Stimulated activated CD4-positive, alpha-beta T cell treated with anti-CD3 and anti-CD28 coated beads, Interleukin-12 subunit alpha, Interleukin-12 subunit beta, amount 100 ng/mL, for 4 hours (primary cell): ENCODE results near the gene RASSF8.

ENCODE experiments used
- DNase-seq: peaks from one replicate; pipeline ENCODE4 v3.0.0-alpha.2; 2020

Gene RASSF8

DNA sequence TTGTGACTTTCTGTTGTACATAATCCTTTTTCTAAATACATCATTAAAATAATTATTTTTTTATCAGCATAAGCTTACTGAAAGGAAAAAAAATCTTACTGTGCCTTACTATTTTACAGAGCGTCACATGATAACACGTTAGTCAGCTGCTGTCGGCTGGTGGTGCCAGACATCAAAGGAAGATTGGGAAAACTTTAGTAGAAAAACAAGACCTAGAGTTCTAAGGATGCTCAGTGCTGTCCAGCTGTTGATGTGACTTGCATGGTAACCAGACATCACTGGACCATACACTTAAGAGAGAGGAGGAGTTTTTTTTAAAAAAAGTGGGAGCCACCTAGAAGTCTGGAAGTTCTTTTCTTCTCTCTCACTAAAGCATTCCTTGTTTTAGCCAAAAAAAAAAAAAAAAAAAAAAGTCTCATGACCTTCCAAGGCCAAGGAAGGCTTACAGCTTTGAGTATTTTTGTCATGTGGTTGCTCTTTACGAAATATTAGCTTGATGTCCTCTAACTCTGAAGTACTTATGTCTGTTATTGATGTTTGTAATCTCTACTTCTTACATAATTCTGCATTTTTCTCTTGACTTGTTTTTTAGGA lies 4.5 kb downstream of the RASSF8 start:
- no peak for DNase-seq

DNA sequence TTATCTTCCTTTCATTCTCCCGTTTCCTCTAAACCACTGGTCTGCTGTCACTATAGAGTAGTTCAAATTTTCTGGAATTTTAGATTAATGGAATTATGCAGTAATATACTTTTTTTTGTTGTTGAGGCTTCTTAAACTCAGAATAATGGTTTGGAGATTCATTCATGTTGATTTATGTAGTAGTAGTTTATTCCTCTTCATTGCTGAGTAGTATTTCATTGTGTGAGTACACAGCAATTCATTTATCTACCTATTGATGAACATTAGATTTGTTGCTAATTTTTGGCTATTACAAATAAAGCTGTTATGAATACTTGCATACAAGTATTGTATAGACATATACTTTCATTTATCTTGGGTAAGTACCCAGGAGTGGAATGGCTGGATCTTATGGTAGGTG lies 7.2 kb downstream of the RASSF8 start:
- DNase-seq = no peak

DNA sequence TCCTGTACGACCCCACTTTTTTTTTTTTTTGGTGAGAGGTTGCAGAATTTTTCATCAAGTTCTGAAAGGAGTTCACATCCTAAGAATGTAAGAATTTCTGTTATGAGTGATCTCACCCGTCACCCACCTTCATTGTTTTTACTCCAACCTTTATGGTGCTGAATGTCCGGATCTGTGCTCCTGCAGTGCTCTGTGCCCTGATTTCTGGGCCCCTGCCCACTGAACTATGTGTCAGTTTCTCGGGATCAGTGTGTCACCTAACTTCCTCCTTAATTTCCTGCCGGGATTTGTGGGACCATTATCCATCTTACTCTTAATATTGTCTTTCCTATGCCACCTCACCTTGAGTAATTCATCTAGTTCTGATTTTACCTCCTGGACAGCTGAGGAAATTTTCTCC lies 11.6 kb downstream of the RASSF8 start:
- DNase-seq = no peak

DNA sequence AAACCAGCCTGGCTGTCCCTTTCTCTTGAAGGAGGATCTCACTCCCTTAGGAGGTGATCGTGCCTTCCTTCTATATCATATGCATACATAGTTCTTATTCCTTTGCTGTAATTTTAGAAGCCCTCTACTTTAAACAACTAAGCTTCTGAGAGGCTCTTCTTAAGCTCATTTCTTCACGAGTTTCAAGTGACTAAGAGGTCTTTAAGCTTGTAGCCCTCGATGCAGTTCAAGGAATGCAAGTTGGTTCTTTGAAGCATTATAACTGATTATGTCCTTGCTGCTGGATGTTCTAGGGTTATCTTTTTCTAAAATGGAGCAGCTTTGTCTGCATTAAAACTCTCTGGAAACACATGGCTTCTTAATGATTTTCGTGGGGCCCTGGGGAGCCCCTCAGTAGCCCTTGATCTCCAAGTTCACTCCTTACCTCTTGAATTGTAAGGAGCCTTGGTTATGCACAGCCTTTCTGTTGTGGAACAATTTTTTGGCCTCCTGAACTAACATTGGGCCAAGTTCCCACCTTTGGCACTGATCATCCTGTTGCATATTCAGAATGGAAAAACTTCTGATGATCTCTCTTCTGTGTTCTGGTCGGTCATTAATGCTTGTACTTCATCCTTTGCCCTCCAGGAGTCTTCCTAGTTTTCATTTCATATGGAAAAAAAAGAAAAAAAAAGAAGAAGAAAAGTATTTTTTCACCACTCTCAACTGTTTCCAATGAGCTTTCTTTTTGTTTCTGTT lies 12.6 kb downstream of the RASSF8 start:
- DNase-seq = no peak

DNA sequence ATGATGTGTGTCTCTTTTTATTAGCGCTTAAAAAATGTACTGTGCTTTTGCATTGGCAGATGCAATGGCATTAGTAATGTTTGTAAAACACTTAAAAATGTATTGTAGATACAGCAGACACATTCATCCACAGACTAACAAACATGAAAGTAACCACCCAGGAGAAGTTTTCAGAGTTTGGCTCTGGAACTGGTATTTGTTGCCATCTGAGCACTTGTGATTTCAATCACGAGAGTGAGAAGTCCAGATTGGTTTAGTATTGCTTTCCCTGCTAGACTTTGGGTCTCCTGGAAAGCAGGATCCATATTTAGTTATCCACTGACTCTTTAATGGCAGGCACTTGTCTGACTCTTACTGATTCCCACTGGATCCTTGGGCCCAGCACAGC lies 13.2 kb downstream of the RASSF8 start:
- DNase-seq = no peak

DNA sequence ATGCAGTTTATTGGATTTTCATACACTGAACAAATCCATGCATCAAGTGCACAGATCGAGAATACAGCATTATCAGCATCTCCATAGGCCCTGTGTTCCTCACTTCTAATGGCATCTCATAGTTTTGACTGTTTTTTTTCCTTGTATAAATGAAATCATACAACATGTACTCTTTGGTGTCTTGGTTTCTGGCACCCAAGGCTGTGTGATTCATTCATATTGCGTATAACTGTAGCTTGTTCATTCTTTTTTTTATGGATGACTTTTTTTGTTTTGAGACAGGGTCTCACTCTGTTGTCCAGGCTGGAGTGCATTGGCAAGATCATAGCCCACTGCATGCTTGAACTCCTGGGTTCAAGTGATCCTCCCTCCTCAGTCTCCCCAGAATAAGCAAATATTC lies 14.3 kb downstream of the RASSF8 start:
- no peak for DNase-seq

DNA sequence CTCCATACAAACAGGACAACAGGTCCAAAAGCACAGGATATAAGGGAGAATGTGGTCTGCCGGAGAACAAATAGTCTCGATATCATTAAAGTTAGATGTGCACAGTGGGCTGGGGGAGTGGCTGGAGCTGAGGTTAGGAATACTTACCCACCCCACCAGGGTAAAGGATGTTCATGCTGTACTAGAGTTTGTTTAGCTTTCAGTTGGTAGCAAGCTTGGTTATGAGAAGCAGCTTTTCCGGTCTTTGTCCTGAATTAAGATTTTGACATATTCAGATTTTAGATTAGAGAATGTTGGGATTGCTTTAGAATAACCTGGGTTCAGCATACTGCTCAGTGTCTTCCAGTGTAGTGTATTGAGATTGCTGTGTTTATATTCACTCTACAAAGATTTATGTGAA lies 16.7 kb downstream of the RASSF8 start:
- DNase-seq = no peak

DNA sequence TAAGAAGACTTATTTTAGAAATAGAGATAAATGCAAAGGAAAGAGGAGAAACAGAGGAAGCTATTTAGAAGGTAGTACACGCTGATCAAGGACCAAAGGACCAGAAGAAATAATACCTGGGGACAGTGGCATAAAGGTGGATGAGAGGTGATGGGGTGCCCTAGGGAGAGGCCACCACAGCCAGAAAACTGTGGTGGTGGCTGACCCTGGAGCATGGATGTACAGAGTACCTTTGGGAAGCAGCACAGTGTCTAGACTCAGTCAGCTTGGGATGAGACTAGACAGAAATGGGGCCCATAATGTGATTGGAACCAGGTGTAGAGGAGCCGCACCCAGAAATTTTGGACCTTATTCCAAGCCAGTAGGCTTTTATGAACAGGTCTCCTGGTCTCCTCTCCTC lies 17.2 kb downstream of the RASSF8 start:
- DNase-seq = no peak

DNA sequence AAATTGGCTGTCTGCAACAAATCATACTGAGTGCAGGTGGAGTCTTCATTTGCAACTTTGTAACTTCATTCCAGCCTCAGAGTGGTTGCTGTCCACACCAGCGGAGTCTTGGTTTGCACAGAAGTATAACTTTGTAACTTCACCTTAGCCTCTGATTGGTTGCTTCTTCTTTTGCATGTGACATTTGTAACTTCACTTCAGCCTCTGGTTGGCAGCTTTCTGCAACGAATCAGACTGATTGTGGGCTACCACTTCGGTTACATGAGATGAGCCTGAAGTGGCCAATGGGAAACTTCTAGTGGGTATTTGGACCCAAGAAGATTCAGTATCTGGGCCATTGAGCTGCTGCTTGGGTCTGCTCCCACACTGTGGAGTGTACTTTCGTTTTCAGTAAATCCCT lies 17.8 kb downstream of the RASSF8 start:
- DNase-seq = no peak

DNA sequence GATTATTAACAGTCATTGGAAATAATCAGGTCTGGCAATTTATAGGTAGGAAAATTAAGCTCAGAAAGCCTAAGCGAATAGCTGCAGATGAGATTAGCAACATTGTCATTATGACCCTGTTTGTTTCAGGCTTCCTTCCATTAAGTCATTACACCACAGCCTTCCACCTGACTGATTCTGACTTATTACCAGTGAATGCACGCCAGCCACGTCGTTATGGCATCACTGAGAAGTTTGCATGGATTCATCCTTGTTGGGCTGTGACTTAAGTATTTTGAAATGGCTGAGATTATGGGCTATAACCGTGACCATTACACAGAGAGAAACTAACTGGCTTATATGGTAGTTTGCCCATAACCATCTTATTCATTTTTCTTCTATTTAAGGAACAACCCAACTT lies 18.6 kb downstream of the RASSF8 start:
- DNase-seq = no peak

DNA sequence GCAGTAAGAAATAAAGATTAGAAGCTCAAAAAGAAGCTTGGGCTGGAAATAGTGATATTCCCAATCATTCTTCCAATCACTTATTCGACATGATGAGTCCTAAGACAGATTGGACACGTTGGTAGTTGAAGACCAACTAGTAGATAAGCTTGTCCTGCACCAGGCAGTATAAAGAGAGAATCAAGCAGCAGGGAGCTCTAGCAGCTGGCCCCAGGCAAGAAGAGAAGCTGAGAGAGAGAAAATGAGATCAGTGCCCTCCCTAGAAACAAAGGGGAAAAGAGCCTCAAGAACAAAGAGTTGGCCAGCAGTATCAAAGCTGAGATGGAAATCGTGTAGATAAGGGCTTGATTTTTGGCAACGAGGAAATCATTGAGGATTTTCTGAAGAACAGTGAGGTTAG lies 20.6 kb downstream of the RASSF8 start:
- DNase-seq = no peak

DNA sequence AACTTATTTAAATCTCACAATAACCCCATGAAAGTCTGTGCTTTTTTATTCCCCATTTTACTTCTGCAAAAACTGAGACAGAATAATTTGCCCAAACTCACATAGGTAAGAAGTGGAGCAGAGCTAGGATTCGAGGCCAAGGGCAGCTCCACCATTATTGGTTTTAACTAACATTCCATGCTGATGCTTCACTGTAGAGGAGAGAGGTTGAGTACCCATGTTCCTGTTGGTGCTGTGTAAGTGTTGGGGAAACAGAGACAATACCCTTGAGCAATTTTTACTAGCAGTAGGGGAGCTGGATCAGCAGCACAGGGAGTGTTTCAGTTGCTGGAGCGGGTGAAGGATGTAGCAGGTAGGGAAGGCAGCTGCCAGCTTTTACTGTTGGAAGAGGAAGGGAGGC lies 21.1 kb downstream of the RASSF8 start:
- no peak for DNase-seq

DNA sequence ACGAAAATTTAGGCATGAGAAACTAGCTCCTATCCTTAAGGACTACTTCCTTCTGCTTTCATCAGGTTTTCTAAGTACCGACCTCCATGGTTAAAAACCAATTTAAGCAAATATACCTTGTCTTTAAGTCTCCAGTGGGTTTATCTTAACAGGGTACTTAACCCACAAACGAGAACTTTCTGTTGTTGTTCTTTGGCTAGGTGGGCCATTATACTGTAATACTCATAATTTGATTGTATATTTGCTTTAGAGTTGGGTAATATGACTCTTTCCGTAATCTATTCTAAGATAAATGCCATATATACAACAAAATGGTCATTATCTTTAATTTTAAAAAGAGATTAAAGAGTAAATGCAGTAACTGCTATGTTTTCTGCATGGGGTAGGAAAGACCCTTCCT lies 21.6 kb downstream of the RASSF8 start:
- no peak for DNase-seq

DNA sequence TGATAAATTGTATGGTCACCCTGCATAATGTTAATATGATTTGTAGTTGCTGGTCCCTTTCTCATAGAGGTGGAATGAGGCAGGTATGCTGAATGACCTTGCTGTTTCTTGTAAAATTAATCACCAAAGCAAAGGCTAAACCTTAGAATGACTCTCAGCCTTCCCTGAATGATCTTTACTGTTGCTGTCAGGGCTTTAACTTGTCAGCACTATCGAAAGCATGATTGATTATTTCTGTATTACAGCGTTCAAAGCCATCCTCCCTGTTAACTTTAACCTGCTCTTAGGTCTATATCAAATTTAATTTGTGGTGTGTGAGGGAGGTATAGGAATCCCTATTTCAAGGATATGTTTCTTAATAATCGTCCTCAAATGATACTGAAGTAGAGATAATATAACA lies 23.1 kb downstream of the RASSF8 start:
- DNase-seq = no peak

DNA sequence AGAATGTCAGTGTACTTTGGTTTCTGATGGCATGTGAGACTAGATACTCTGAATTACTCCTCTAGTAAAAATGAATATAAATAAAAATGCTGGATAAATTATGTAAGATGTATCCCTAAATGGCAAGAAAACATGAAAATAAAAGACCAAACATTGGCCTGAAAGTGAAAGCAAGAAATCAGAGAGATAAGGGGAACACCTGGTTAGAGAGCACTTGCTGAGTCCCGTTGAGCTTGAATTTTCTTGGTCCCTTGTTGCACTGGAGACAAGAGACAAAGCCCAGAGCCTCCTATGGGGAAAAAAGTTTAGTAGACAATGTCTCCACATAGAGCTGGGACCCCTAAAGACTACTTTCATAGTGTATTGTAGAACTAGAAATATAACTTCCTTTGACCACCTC lies 23.9 kb downstream of the RASSF8 start:
- no peak for DNase-seq

DNA sequence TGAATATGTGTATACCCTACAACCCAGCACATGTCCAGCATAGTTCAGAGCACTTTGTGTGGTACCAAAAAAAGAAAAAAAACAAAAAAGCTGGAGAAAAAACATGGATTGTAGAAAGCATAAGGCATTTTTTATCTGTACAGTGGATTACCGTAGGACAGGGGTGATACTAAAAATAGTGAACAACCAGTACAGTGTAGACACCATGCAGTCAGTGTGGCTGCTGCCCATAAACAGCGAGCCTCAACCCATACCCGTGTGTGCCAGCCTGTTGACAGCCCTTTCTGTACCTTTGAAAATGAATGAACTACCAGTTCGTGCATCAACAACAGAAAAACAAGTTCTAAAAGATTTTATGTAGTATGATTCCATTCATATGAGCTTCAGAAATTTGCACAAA lies 25.1 kb downstream of the RASSF8 start:
- DNase-seq = no peak

DNA sequence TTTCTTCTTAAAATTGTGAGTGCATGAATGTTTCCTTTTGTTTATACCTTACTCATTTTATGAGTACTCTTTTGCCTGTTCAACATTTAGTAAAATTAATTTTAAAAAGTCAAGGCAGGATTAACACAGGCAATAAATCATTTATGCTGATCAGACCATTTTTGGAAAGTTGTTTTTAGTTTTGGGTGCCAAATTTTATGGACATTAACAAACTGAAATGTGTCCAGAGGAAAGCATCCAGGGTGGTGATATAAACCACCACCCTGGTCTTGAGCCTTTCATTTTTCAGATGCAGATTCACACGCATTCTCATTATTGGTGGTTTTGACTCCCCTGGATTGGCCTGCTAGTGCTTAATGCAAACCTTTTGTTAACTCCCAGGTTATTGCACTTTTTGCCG lies 26.3 kb downstream of the RASSF8 start:
- DNase-seq = no peak

DNA sequence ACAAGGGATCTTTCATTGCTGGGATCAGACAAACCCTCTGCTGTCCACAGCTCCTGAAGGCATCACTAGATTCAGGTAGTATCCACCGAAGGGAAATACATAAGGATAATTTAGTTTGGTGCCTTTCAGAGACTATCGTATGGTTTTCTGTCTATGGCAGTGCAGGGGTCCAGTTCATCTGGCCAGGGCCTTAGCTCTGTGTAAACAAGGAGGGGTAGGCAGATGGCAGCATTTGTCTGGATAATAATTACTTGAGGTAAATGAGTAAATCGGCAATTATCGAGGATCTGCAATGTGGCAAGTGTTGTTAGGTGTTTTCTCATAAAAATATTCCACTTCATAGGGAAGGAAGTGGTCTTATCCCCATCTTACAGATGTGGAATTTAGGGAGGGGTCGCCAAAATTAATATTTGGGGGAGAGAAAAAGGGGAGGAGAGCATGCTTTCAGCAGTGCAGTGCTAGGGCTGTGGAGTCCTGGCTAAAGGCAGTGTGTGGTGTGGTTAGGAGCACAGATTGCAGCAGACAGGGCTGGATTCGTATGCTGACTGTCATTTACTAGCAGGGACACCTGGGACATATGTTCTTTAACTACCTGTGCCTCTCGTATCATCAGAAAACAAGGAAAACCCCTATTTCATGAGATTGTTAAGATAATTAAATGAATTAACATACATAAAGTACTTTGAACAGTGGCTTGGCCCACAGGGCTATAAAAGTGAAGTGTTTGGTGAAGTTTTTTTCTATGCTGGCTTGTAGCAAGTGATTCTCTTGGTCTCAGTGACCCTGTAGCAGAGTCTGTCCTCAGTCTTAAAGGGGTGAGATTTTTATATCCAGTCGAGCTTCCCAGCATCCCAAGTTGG lies 27.1 kb downstream of the RASSF8 start:
- no peak for DNase-seq

DNA sequence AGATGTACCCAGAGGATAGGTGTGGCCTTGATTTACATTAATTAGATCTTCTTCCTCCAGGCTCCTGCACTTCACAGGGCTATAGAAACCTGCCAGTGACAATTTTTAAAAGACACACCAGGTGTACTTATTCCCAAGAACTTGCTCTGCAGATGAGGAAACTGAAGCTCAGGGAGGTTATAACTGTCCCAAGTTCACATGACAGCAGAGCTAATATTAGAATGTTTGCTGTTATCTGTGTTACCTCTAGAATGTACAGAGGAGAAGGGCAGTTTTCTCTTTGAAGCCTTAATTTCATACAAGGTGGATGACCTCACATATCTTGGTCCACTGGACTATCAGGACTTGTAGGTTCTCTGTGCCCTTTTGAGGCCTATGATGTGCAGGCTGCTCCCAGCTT lies 27.7 kb downstream of the RASSF8 start:
- DNase-seq = no peak

DNA sequence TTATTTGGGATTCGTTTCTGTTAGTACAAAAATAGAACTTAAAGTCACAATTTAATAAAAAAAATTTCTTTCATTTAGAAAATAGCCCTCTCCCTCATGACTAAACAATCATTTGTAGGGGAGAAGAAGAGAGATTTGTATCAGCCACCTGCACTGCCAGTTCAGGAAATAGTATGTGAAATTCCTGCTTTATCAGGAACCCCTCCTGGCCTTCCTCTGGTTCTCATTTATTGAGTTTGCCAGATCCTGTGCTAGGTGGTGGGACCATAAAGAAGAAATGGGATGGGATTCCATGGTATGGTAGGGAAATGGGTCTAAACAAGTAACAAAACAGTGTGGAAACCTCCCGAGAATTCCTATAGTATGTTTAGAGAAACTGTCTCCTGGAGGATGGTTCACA lies 30.0 kb downstream of the RASSF8 start:
- no peak for DNase-seq

DNA sequence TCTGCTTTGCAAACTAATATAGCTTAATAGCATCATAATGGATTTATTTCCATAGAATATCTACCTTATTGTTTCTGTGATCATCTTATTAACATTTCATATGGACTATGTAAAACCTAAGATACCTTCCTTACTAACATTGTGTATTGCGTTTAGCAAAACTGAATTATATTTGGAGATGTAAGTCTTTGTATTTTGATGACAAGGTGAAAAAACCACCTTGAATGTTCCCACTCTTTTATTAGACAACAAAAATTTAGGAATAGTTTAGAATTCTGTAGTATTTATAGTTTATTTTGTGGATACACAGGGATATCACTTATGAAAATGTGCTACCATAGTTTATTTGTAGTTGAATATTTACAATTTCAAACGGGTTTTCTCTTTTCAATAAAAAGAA lies 32.0 kb downstream of the RASSF8 start:
- DNase-seq = no peak

DNA sequence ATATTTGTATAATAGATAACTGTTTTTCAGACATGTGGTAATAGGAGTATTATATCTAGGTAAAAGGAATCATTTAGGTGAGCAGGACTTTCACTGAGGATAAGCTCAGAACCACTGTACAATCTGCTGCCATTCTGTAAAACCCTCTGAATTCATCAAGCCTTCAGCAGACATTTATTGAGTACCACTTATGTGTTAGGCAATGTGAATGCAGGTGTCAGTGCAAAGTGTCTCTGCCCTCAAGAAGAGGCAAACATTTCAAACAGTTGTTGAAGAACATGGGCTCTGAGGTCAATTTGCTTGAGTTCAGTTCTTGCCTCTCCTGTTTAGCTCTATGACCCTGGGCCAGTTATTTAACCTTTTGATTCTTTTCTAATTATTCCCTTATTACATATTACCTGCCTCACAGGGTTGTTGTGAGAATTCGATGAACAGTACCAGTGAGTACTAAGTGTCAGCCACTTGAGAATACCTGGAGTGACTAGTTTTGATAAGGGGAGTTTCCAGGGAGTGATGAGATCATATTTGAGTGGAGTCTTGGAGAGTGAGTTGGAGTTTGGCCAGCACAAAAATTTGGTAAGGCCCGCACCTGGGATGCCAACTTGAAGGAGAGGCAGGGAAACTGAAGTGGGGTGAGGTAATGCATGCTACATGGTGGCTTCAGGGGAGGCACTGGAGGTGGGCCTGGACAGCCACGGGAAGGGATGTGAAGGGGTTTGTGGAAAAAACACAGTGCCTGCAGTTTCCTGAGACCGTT lies 33.7 kb downstream of the RASSF8 start:
- no peak for DNase-seq

DNA sequence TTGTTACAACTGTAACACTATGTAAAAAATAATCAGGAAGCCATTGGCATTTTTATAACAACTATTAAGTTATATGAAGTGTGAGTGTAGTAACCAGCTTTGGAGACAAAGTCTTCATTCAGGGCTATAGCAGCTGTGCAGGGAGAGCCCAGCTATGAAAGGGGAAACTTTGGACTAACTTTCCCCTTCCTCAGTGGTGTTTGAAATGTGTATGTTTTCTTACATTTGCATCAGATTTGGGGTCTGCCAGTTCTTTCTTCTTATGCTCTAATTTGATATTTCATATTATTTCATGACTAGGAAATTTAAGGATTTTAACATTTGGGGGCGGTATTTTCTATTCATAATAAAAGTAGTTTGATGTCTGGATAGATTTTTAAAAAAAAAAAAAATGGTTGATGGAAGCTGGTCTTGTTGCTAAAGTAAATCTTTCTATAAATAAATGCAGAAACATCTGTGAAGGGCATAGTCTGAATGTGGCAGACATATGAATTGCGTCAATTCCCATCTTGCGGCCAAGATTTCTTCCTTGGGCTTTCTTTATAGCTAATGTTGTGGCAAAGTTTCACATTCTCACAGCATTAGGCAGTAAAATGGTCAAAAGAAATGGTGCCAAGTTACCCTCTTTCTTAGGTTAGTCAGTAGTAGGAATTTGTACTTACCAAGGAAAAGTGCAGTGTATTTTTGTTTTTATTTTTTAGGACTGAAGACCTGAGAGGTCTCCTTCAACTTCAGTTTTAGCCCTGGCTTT lies 35.6 kb downstream of the RASSF8 start:
- DNase-seq = no peak
